Measurements from ENCODE around the gene RSPH9.

Gene RSPH9

GRCh38 chr6:43682724-43683429 lies 38.0 kb downstream of the RSPH9 start:
- no peak for DNase-seq (ENCODE audit: low read depth, low spot score)
- Histone ChIP-seq H3K36me3 (ENCODE audit: insufficient read depth, insufficient read length, low read length) (peaks cover 66% of the 10 kb centered on the region), H3K9ac (ENCODE audit: insufficient read length, low read depth) (no peak overlapping the region), H3K4me1 (ENCODE audit: insufficient read depth, insufficient read length) (peaks cover 4% of the 10 kb centered on the region), H3K4me3 (ENCODE audit: insufficient read length, low read depth) (no peak overlapping the region), H3K9me3 (ENCODE audit: insufficient read depth, low read length) (no peaks in the 10 kb centered on the region), H3K27me3 (ENCODE audit: insufficient read depth, insufficient read length) (no peaks in the 10 kb centered on the region)
- TF ChIP-seq YY1 (IDR thresholded peaks at IDR 0.05; ENCODE audit: insufficient read depth, insufficient read length) (no peak), ZNF274 (IDR thresholded peaks at IDR 0.05; ENCODE audit: low read depth, low read length) (no peak), SUZ12 (IDR thresholded peaks at IDR 0.05; ENCODE audit: extremely low read depth, insufficient read depth, insufficient read length) (no peak)

- Histone ChIP-seq H3K9ac (ENCODE audit: insufficient read length, low read depth) (no peak overlapping the region), H3K27me3 (ENCODE audit: insufficient read depth, insufficient read length) (no peaks in the 10 kb centered on the region), H3K36me3 (ENCODE audit: insufficient read depth, insufficient read length, low read length) (peaks cover 56% of the 10 kb centered on the region), H3K4me1 (ENCODE audit: insufficient read depth, insufficient read length) (peaks cover 4% of the 10 kb centered on the region), H3K4me3 (ENCODE audit: insufficient read length, low read depth) (no peak overlapping the region), H3K9me3 (ENCODE audit: insufficient read depth, low read length) (no peaks in the 10 kb centered on the region)
- DNase-seq (ENCODE audit: low read depth, low spot score) = no peak
- no peak for TF ChIP-seq SUZ12 (IDR thresholded peaks at IDR 0.05; ENCODE audit: extremely low read depth, insufficient read depth, insufficient read length)
- TF ChIP-seq YY1 (IDR thresholded peaks at IDR 0.05; ENCODE audit: insufficient read depth, insufficient read length) = no peak
- no peak for TF ChIP-seq ZNF274 (IDR thresholded peaks at IDR 0.05; ENCODE audit: low read depth, low read length)
Observed at GRCh38 chr6:43683708-43684455, 39.0 kb downstream of the RSPH9 start.

DNA sequence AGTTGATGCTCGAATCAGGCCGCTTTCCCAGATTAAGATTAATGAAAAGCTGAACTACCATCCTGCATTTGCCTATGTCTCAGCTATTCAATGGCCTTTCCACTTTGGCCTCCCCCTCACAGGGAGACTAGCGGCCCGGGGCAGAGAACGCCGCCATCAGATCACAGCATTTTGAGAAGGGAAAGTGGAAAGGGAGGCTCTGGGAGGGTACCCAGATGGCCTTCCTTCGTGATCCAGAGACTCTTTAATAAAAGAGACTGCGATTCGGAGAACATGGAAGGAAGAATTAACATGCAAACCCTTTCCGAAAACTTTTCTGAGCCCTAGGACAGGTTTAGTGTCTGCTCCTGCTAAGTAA lies 42.2 kb downstream of the RSPH9 start:
- no peaks in the 10 kb centered on the region for H3K27me3 ChIP-seq (ENCODE audit: insufficient read depth, insufficient read length)

DNA sequence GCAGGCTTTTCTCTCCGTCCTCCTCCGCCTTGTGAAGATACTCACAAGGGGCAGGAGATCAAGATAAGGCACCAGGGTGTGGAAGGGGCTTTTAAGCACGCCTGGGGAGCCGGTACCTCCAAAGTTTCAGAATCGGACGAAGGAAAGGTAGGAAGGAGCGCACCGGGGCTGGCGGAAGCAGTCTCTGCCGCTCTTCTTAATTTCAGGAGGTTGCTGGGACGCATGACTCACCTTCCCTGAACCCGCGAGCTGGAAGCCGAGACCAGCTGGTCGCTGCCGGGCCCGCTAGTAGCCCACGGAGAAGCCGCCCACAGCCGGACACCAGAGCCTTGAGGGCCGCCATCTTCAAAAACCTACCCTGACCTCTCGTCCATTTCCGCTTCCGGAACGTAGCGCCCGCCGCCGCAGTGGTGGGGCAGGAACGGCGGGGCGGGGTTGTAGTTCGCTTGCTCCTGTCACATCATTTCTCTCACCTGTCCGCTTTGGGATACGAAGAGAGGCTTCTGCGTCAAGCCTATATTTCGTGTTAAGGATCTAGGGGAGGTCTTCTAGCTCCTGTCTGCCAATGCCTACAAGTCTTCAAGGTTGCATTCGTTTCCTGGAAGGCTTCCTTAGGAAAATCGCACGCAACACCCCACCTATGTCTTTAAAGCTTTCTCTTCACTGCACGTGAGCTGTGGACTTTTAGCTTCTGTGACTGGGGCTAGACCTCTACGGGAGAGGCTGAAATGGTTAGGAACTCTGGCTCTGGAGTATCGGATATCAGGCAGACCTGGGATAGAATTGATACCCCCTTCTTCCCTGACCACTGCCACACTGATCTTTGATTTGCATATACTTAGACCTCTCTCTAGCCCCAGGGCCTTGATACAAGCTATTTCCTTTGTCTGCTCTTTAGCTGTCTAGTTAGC lies 42.9 kb downstream of the RSPH9 start, which contains the start of gene MRPS18A:
TSS of gene MRPS18A (minus strand) at position 355 of the 911 bp plus-strand sequence. CDS start at position 343, 12 bp downstream.
- Histone ChIP-seq H3K9ac (ENCODE audit: insufficient read length, low read depth) (peak within 1 kb of the TSS; percentile 95), H3K9me3 (ENCODE audit: insufficient read depth, low read length) (no peaks in the 10 kb centered on the region), H3K4me3 (ENCODE audit: insufficient read length, low read depth) (peak within 1 kb of the TSS; percentile 96), H3K36me3 (ENCODE audit: insufficient read depth, insufficient read length, low read length) (peaks cover 23% of the 10 kb centered on the region), H3K27me3 (ENCODE audit: insufficient read depth, insufficient read length) (no peaks in the 10 kb centered on the region), H3K4me1 (ENCODE audit: insufficient read depth, insufficient read length) (peaks cover 4% of the 10 kb centered on the region)
- no peak for TF ChIP-seq SUZ12 (IDR thresholded peaks at IDR 0.05; ENCODE audit: extremely low read depth, insufficient read depth, insufficient read length)
- peak; percentile 78 for TF ChIP-seq YY1 (IDR thresholded peaks at IDR 0.05; ENCODE audit: insufficient read depth, insufficient read length)
- TF ChIP-seq ZNF274 (IDR thresholded peaks at IDR 0.05; ENCODE audit: low read depth, low read length) = no peak
- no peak for DNase-seq (ENCODE audit: low read depth, low spot score)

More for the DNA sequence above, 42.2 kb downstream of the RSPH9 start:
- DNase-seq (ENCODE audit: low read depth, low spot score) = no peak
- peaks cover 30% of the 10 kb centered on the region for H3K36me3 ChIP-seq (ENCODE audit: insufficient read depth, insufficient read length, low read length)
- no peaks in the 10 kb centered on the region for H3K9me3 ChIP-seq (ENCODE audit: insufficient read depth, low read length)
- peak overlapping the region; percentile 95 for H3K9ac ChIP-seq (ENCODE audit: insufficient read length, low read depth)
- TF ChIP-seq YY1 (IDR thresholded peaks at IDR 0.05; ENCODE audit: insufficient read depth, insufficient read length) = no peak
- TF ChIP-seq SUZ12 (IDR thresholded peaks at IDR 0.05; ENCODE audit: extremely low read depth, insufficient read depth, insufficient read length) = no peak
- TF ChIP-seq ZNF274 (IDR thresholded peaks at IDR 0.05; ENCODE audit: low read depth, low read length) = no peak
- peak overlapping the region; percentile 96 for H3K4me3 ChIP-seq (ENCODE audit: insufficient read length, low read depth)
- peaks cover 4% of the 10 kb centered on the region for H3K4me1 ChIP-seq (ENCODE audit: insufficient read depth, insufficient read length)

DNA sequence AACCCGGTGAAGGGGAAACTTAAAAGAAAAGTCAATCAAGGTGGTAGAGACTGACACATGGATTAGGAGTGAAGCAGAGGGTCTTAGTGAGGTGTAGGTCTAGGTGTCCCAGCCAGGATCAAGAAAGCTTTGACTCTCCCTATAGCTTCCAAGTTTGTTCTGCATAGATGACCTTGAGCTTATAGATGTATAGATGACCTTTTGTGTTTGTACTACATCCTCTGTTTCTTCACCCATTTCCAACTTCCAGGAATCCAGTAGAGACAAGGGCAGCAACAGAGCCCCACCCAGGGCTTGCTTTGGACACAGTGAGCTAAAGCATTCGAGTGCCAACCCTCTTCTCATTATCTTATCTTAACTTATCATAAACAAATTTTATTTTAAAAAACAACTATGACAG lies 44.6 kb downstream of the RSPH9 start:
- no peaks in the 10 kb centered on the region for H3K27me3 ChIP-seq (ENCODE audit: insufficient read depth, insufficient read length)
- H3K36me3 ChIP-seq (ENCODE audit: insufficient read depth, insufficient read length, low read length) = peaks cover 13% of the 10 kb centered on the region
- H3K4me1 ChIP-seq (ENCODE audit: insufficient read depth, insufficient read length) = peaks cover 4% of the 10 kb centered on the region
- H3K4me3 ChIP-seq (ENCODE audit: insufficient read length, low read depth) = no peak overlapping the region
- H3K9me3 ChIP-seq (ENCODE audit: insufficient read depth, low read length) = no peaks in the 10 kb centered on the region
- no peak overlapping the region for H3K9ac ChIP-seq (ENCODE audit: insufficient read length, low read depth)
- TF ChIP-seq SUZ12 (IDR thresholded peaks at IDR 0.05; ENCODE audit: extremely low read depth, insufficient read depth, insufficient read length) = no peak
- TF ChIP-seq ZNF274 (IDR thresholded peaks at IDR 0.05; ENCODE audit: low read depth, low read length) = no peak
- TF ChIP-seq YY1 (IDR thresholded peaks at IDR 0.05; ENCODE audit: insufficient read depth, insufficient read length) = no peak
- no peak for DNase-seq (ENCODE audit: low read depth, low spot score)

- Histone ChIP-seq H3K9me3 (ENCODE audit: insufficient read depth, low read length) (no peaks in the 10 kb centered on the region), H3K27me3 (ENCODE audit: insufficient read depth, insufficient read length) (no peaks in the 10 kb centered on the region), H3K9ac (ENCODE audit: insufficient read length, low read depth) (no peak overlapping the region), H3K4me3 (ENCODE audit: insufficient read length, low read depth) (no peak overlapping the region), H3K4me1 (ENCODE audit: insufficient read depth, insufficient read length) (peaks cover 6% of the 10 kb centered on the region), H3K36me3 (ENCODE audit: insufficient read depth, insufficient read length, low read length) (no peaks in the 10 kb centered on the region)
- TF ChIP-seq SUZ12 (IDR thresholded peaks at IDR 0.05; ENCODE audit: extremely low read depth, insufficient read depth, insufficient read length) = no peak
- TF ChIP-seq ZNF274 (IDR thresholded peaks at IDR 0.05; ENCODE audit: low read depth, low read length) = no peak
- TF ChIP-seq YY1 (IDR thresholded peaks at IDR 0.05; ENCODE audit: insufficient read depth, insufficient read length) = no peak
- DNase-seq (ENCODE audit: low read depth, low spot score) = no peak
Observed at GRCh38 chr6:43695215-43695966, 50.6 kb downstream of the RSPH9 start.
